Liver (tissue), 9 donors: ENCODE results near the gene PRB3. TPM values are rescaled to one million over a fixed set of nuclear protein-coding genes. Genes with fewer than 3 reads are reported as not detected.
A peak's percentile ranks its signal among the peaks of the same experiment; 100 is the strongest.

Source experiments
- DNase-seq: peaks from one replicate; pipeline ENCODE4 v3.0.0-alpha.2; 2017; ENCODE audit warnings: low spot score
- H3K27ac ChIP-seq, 2 donors: one replicate each; pipeline ENCODE4 v1.7.0; 2013; ENCODE audit warnings: inconsistent platforms in 2 of 2, low read length in 2 of 2, control low read depth in 1 of 2, low read depth in 1 of 2, mild to moderate bottlenecking in 1 of 2
- H3K27me3 ChIP-seq, 4 donors: one replicate each; pipeline versions ENCODE4 v1.6.1 to v1.7.0; 2013; ENCODE audit warnings: low read length in 3 of 4, inconsistent platforms in 1 of 4, mild to moderate bottlenecking in 1 of 4, moderate library complexity in 1 of 4; ENCODE audit not compliant: control insufficient read depth in 4 of 4, insufficient read depth in 4 of 4
- H3K36me3 ChIP-seq, 4 donors: one replicate each; pipeline versions ENCODE4 v1.6.1 to v1.7.0; 2013; ENCODE audit warnings: low read length in 3 of 4, mild to moderate bottlenecking in 3 of 4, low read depth in 1 of 4, moderate library complexity in 1 of 4; ENCODE audit not compliant: control insufficient read depth in 4 of 4, insufficient read depth in 3 of 4
- H3K4me1 ChIP-seq, 4 donors: one replicate each; pipeline versions ENCODE4 v1.6.1 to v1.7.0; 2013; ENCODE audit warnings: low read length in 3 of 4, mild to moderate bottlenecking in 3 of 4, moderate library complexity in 1 of 4; ENCODE audit not compliant: control insufficient read depth in 4 of 4, insufficient read depth in 4 of 4
- H3K4me3 ChIP-seq, 3 donors: one replicate each; pipeline versions ENCODE4 v1.6.1 to v1.7.0; 2013; ENCODE audit warnings: low read length in 3 of 3, control low read depth in 1 of 3, low read depth in 1 of 3, mild to moderate bottlenecking in 1 of 3
- H3K9ac ChIP-seq, 2 donors: one replicate each; pipeline ENCODE4 v1.7.0; 2013; ENCODE audit warnings: low read length in 2 of 2, mild to moderate bottlenecking in 2 of 2, moderate library complexity in 2 of 2, control low read depth in 1 of 2, low read depth in 1 of 2
- H3K9me3 ChIP-seq, 4 donors: one replicate each; pipeline versions ENCODE4 v1.6.1 to v1.7.0; 2013; ENCODE audit warnings: low read length in 3 of 4; ENCODE audit not compliant: control insufficient read depth in 4 of 4
- EGR1 ChIP-seq, 2 donors: IDR thresholded peaks; 2 replicates each; pipeline ENCODE4 v1.6.1; 2016 to 2018; ENCODE audit warnings: antibody characterized with exemption in 2 of 2, low read depth in 2 of 2
- GABPA ChIP-seq, 2 donors: IDR thresholded peaks in 1 of 2; conservative IDR thresholded peaks in 1 of 2; 2 replicates each; pipeline ENCODE4 v1.6.1; 2016; ENCODE audit warnings: antibody characterized with exemption in 2 of 2, mild to moderate bottlenecking in 1 of 2, moderate library complexity in 1 of 2
- JUND ChIP-seq, 2 donors: IDR thresholded peaks; 2 replicates each; pipeline ENCODE4 v1.6.1; 2016; ENCODE audit warnings: antibody characterized with exemption in 2 of 2
- NR2F2 ChIP-seq: IDR thresholded peaks from 2 replicates; pipeline ENCODE4 v1.6.1; 2016; ENCODE audit warnings: antibody characterized with exemption
- RAD21 ChIP-seq, 2 donors: IDR thresholded peaks; 2 replicates each; pipeline ENCODE4 v1.6.1; 2016; ENCODE audit warnings: antibody characterized with exemption in 2 of 2, mild to moderate bottlenecking in 2 of 2
- SP1 ChIP-seq: IDR thresholded peaks from 2 replicates; pipeline ENCODE4 v1.6.1; 2018; ENCODE audit warnings: antibody characterized with exemption, mild to moderate bottlenecking
- YY1 ChIP-seq: IDR thresholded peaks from 2 replicates; pipeline ENCODE4 v1.6.1; 2016; ENCODE audit warnings: antibody characterized with exemption, mild to moderate bottlenecking
- WGBS: extraction: QIAGEN DNeasy Blood & Tissue Kit; methylation state at CpG from one replicate; pipeline ENCODE4 v1.1.7; 2013; 5-methylcytosine and 5-hydroxymethylcytosine counted together
- polyA plus RNA-seq, 2 donors: library from polyadenylated mRNA; stranded (reverse) in 1 of 2; unstranded in 1 of 2; fragments of 200-250 nt in 1 of 2; fragments of >200 nt in 1 of 2; fragmentation: Nextera tagmentation in 1 of 2; extraction: Ambion mirVana in 1 of 2; gene quantifications; one replicate each; pipeline versions ENCODE4 v1.2.1 to v1.2.3, GENCODE V29; 2013 to 2015
- total RNA-seq, 2 donors: library from RNA; depleted of rRNA; stranded (reverse); fragments of >200 nt; gene quantifications; one replicate each; pipeline ENCODE4 v1.2.3, GENCODE V29; 2014
- TF ChIP-seq, protein P1 (sequence below): IDR thresholded peaks from 2 replicates; pipeline ENCODE4 v1.6.1; 2016; ENCODE audit warnings: antibody characterized with exemption, mild to moderate bottlenecking
- TF ChIP-seq, protein P2 (sequence below): IDR thresholded peaks from 2 replicates; pipeline ENCODE4 v1.6.1; 2016; ENCODE audit warnings: antibody characterized with exemption
- TF ChIP-seq, protein P3 (sequence below): fragments of 150-350 bp; IDR thresholded peaks from 2 replicates; pipeline ENCODE4 v1.5.1; 2017; ENCODE audit warnings: improper control_type of control experiment, low read depth, low read length; ENCODE audit not compliant: missing input control
- donor health status: healthy.
- donor health status: healthy.
- donor health status: healthy.
- donor health status: healthy.
- donor health status: healthy.

The PRB3 gene
- total and polyA plus RNA-seq, 4 donors, result not detected

DNA sequence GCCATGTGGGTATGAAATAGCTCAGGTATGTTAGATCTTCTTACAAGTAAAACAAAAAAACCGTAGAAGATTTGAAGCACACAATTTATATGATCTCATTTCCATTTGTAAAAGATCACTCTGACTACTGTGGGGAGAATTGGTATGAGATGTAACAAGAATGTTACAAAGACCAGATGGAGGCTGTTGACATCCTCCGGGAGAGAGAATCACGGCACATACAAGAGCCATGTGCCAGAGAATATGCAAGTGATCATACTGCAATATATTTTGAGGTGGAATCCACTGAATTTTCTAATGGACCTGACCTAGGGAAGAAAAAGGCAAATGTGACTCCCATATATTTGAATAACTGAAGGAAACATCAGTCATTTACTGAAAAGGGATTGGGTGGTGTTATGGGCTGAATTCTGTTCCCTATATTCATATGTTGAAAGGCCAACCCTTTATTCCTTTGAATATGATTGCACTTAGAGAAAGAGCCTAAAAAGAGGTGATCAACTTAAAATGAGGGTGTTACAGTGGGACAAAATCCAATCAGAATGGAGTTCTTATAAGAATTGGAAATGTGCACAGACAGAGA lies 29.1 kb downstream of the PRB3 start (continued):
- TF ChIP-seq NR2F2 (no peak), EGR1 (IDR thresholded peaks at IDR 0.05; ENCODE audit: low read depth in 2 of 2) (no peak)
- TF ChIP-seq, protein P1, sequence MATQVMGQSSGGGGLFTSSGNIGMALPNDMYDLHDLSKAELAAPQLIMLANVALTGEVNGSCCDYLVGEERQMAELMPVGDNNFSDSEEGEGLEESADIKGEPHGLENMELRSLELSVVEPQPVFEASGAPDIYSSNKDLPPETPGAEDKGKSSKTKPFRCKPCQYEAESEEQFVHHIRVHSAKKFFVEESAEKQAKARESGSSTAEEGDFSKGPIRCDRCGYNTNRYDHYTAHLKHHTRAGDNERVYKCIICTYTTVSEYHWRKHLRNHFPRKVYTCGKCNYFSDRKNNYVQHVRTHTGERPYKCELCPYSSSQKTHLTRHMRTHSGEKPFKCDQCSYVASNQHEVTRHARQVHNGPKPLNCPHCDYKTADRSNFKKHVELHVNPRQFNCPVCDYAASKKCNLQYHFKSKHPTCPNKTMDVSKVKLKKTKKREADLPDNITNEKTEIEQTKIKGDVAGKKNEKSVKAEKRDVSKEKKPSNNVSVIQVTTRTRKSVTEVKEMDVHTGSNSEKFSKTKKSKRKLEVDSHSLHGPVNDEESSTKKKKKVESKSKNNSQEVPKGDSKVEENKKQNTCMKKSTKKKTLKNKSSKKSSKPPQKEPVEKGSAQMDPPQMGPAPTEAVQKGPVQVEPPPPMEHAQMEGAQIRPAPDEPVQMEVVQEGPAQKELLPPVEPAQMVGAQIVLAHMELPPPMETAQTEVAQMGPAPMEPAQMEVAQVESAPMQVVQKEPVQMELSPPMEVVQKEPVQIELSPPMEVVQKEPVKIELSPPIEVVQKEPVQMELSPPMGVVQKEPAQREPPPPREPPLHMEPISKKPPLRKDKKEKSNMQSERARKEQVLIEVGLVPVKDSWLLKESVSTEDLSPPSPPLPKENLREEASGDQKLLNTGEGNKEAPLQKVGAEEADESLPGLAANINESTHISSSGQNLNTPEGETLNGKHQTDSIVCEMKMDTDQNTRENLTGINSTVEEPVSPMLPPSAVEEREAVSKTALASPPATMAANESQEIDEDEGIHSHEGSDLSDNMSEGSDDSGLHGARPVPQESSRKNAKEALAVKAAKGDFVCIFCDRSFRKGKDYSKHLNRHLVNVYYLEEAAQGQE, result no peak

DNA sequence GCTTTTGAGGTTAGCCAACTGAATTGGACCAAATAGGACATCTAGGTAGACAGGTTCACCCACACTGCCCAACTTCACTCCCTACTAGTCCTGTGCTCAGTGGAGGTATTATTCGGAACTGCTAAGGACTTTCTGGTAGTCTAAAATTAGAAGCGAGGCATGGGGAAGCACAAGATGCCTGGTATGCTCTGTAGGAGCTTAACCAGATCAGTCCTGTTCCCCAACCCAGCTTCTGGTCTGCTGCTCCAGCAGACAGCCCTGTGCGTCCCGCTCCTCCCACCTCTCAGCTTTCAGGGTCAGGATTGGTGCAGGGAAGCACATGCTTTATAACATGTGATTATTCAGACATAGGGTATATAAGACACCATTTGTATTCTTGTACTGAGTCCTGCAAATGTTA lies 31.2 kb downstream of the PRB3 start:
- Histone ChIP-seq H3K9me3 (no peaks in the 10 kb centered on the region), H3K9ac (no peak overlapping the region), H3K36me3 (no peaks in the 10 kb centered on the region), H3K27me3 (no peaks in the 10 kb centered on the region), H3K4me1 (no peaks in the 10 kb centered on the region), H3K27ac (no peak overlapping the region), H3K4me3 (no peak overlapping the region)
- TF ChIP-seq, protein P2, sequence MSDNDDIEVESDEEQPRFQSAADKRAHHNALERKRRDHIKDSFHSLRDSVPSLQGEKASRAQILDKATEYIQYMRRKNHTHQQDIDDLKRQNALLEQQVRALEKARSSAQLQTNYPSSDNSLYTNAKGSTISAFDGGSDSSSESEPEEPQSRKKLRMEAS, result no peak
- no peak for TF ChIP-seq YY1
- DNase-seq, result no peak
- 94% methylated on average over 4 of the region's 4 CpGs for WGBS

DNA sequence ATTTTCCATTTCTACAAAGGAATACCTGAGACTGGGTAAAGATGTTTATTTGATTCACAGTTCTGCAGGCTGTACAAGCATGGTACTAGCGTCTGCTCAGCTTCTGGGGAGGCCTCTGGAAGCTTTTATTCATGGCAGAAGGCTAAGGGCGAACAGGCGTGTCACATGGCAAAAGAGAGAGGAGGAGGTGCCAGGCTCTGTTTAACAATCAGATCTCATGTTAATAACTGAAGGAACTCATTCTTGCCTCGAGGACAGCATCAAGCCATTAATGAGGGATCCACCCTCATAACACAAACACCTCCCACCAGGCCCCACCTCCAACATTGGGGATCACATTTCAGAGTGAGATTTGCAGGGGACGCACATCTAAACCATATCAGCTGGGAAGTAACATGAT lies 36.0 kb downstream of the PRB3 start:
- Histone ChIP-seq H3K36me3 (no peaks in the 10 kb centered on the region), H3K9me3 (no peaks in the 10 kb centered on the region), H3K9ac (no peak overlapping the region), H3K4me3 (no peak overlapping the region), H3K27me3 (no peaks in the 10 kb centered on the region), H3K27ac (no peak overlapping the region), H3K4me1 (no peaks in the 10 kb centered on the region)
- 78% methylated on average over 5 of the region's 5 CpGs for WGBS
- no peak for DNase-seq
- TF ChIP-seq EGR1 (IDR thresholded peaks at IDR 0.05; ENCODE audit: low read depth in 2 of 2), result no peak
- no peak for TF ChIP-seq NR2F2
- TF ChIP-seq SP1, result no peak

DNA sequence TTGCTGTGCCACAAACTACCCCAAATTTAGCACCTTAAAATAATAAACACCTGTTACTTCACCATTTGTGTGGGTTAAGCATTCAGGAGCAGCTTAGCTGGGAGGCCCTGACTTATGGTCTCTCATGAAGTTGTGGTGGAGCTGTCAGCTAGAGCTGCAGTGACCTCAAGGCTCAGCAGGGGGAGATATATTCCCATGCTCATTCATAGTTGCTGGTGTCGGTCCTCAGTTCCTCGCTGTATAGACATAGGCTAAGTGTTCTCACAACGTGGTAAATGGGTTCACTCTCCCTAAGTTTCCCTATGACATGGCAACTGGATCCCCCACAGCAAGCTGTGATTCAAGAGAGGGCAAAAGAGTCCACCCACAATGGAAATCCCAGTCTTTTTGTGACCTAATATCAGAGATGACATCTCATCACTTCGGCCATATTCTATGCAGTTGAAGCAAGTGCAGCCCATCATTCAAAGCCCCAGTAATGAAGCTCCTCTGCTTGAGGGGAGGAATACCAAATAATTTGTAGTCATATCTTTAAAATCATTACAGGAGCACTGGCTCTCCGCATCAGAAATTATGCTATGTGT lies 41.1 kb downstream of the PRB3 start:
- Histone ChIP-seq H3K36me3 (no peaks in the 10 kb centered on the region), H3K9me3 (no peaks in the 10 kb centered on the region), H3K4me1 (no peaks in the 10 kb centered on the region), H3K27me3 (no peaks in the 10 kb centered on the region), H3K4me3 (no peak overlapping the region), H3K9ac (no peak overlapping the region), H3K27ac (no peak overlapping the region)
- DNase-seq, result peak; percentile 37
- 64% methylated on average over 5 of the region's 5 CpGs for WGBS
- TF ChIP-seq RAD21 (IDR thresholded peaks at IDR 0.05), result peak; percentile 61 to 64
- no peak for TF ChIP-seq GABPA (IDR thresholded peaks at IDR 0.05 in 1 of 2, conservative IDR thresholded peaks at IDR 0.05 in 1 of 2)
- no peak for TF ChIP-seq JUND (IDR thresholded peaks at IDR 0.05)
- TF ChIP-seq, protein P3, sequence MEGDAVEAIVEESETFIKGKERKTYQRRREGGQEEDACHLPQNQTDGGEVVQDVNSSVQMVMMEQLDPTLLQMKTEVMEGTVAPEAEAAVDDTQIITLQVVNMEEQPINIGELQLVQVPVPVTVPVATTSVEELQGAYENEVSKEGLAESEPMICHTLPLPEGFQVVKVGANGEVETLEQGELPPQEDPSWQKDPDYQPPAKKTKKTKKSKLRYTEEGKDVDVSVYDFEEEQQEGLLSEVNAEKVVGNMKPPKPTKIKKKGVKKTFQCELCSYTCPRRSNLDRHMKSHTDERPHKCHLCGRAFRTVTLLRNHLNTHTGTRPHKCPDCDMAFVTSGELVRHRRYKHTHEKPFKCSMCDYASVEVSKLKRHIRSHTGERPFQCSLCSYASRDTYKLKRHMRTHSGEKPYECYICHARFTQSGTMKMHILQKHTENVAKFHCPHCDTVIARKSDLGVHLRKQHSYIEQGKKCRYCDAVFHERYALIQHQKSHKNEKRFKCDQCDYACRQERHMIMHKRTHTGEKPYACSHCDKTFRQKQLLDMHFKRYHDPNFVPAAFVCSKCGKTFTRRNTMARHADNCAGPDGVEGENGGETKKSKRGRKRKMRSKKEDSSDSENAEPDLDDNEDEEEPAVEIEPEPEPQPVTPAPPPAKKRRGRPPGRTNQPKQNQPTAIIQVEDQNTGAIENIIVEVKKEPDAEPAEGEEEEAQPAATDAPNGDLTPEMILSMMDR, result peak; percentile 48
